Neural crest cell (in vitro differentiated cells): ENCODE results near the gene OR8D2. TPM values are rescaled to one million over a fixed set of nuclear protein-coding genes. Genes with fewer than 3 reads are reported as not detected.

ENCODE experiments used
- DNase-seq: peaks from one replicate; pipeline ENCODE4 v3.0.0; 2021; ENCODE audit warnings: low read depth, mixed read lengths, low spot score
- H3K27ac Mint-ChIP-seq: one replicate; pipeline ENCODE4 v1.8.0; 2021; ENCODE audit warnings: mild to moderate bottlenecking, mixed read lengths; ENCODE audit not compliant: unreplicated experiment
- H3K27me3 Mint-ChIP-seq: 2 replicates; pipeline ENCODE4 v1.8.0; 2021; ENCODE audit warnings: low read depth, mild to moderate bottlenecking, mixed read lengths
- H3K36me3 Mint-ChIP-seq: 2 replicates; pipeline ENCODE4 v1.8.0; 2021; ENCODE audit warnings: low read depth, mild to moderate bottlenecking, mixed read lengths
- H3K4me1 Mint-ChIP-seq: 2 replicates; pipeline ENCODE4 v1.8.0; 2021; ENCODE audit warnings: mixed read lengths
- H3K4me3 Mint-ChIP-seq: one replicate; pipeline ENCODE4 v1.8.0; 2021; ENCODE audit warnings: mild to moderate bottlenecking, mixed read lengths
- H3K9me3 Mint-ChIP-seq: 2 replicates; pipeline ENCODE4 v1.8.0; 2021; ENCODE audit warnings: mixed read lengths
- CTCF ChIP-seq: fragments of 200-600 bp; sonication (generic); conservative IDR thresholded peaks from 2 replicates; pipeline ENCODE4 v1.5.0; 2021; ENCODE audit warnings: antibody characterized with exemption, mild to moderate bottlenecking
- long read RNA-seq: library from polyadenylated mRNA; unstranded; transcript quantifications from one replicate; pipeline ENCODE4 v2.0.0, GENCODE V29; 2020
- total RNA-seq: library from RNA; stranded (reverse); gene quantifications from 2 replicates; pipeline ENCODE4 v1.2.1, GENCODE V29; 2021

OR8D2 gene, protein sequence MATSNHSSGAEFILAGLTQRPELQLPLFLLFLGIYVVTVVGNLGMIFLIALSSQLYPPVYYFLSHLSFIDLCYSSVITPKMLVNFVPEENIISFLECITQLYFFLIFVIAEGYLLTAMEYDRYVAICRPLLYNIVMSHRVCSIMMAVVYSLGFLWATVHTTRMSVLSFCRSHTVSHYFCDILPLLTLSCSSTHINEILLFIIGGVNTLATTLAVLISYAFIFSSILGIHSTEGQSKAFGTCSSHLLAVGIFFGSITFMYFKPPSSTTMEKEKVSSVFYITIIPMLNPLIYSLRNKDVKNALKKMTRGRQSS
- total RNA-seq: not detected in 2 replicates
- long read RNA-seq: 0 reads

DNA sequence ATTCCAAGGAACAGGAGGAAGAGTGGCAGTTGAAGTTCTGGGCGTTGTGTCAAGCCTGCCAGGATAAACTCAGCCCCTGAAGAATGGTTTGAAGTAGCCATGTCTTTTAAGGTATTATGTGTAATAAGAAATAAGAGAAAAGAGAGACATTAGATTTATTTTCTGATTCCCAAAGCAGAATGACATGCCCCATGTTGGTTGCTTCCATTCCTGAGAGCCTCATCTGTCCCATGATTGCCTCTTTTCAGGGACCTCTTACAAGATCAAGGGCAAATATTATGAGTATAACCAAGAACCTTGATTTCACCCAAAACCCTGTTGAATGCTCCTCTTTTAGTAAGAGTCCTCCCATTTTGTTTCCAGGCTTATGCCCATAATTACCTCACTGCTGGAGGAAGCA, at the start of gene OR8D2:
Gene OR8D2 (minus strand): TSS at position 101 of the 400 bp plus-strand sequence. CDS start 0 bp downstream, at position 101.
- TF ChIP-seq CTCF: no peak
- peaks cover 33% of the 10 kb centered on the region for H3K27me3 Mint-ChIP-seq
- no peaks in the 10 kb centered on the region for H3K36me3 Mint-ChIP-seq
- H3K27ac Mint-ChIP-seq: no peak within 1 kb of the TSS
- no peak within 1 kb of the TSS for H3K4me3 Mint-ChIP-seq
- no peak for DNase-seq
- no peaks in the 10 kb centered on the region for H3K4me1 Mint-ChIP-seq
- no peaks in the 10 kb centered on the region for H3K9me3 Mint-ChIP-seq

- Mint-ChIP-seq H3K9me3 (no peaks in the 10 kb centered on the region), H3K27ac (no peak overlapping the region), H3K4me1 (no peaks in the 10 kb centered on the region), H3K4me3 (no peak overlapping the region), H3K36me3 (no peaks in the 10 kb centered on the region), H3K27me3 (peaks cover 28% of the 10 kb centered on the region)
- DNase-seq: no peak
- no peak for TF ChIP-seq CTCF
These were observed 39.6 kb upstream of the OR8D2 start for GRCh38 chr11:124359566-124359965.

DNA sequence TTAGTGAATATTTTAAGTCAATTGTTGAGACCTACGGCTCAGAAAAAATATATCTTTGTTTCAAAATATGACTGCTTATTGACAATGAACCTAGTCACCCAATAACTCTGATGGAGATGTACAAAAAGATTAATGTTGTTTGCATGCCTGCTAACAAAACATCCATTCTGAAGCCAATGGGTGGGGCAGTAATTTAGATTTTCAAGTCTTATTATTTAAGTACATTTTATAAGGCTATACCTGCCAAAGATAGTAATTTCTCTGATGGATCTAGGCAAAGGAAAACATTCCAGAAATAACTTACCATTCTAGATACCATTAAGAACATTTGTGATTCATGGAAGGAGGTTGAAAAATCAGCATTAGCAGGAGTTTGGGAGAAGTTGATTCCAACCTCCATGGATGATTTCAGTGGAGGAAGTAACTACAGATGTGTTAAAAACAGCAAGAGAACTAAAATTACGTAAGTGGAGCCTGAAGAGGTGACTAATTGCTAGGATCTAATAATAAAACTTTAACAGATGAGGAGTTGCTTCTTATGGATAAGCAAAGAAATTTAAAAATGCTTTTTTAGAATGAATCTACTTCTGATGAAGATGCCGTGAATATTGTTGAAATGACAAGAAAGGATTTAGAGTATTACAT, 26.4 kb upstream of the OR8D2 start:
- no peaks in the 10 kb centered on the region for H3K4me1 Mint-ChIP-seq
- no peak for TF ChIP-seq CTCF
- H3K4me3 Mint-ChIP-seq: no peak overlapping the region
- no peak overlapping the region for H3K27ac Mint-ChIP-seq
- H3K27me3 Mint-ChIP-seq: peaks cover 5% of the 10 kb centered on the region
- no peak for DNase-seq
- H3K9me3 Mint-ChIP-seq: peaks cover 3% of the 10 kb centered on the region
- H3K36me3 Mint-ChIP-seq: no peaks in the 10 kb centered on the region

DNA sequence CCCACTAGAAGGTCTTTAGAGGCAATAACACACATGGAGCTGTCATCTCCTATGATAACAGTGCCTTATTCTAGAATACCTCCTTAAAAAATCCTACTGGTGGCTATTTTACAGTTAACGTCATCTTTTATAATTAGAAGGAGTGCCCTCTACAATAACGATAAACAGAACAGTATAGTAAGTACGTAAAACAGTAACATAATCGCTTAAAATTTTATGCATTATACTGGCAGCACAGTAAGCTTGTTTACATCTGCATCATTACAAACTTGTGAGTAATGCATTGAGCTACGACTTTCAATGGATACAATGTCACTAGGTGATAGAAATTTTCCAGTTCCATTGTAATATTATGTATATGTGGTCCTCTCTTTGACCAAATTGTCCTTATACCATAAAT, 24.3 kb upstream of the OR8D2 start:
- peaks cover 2% of the 10 kb centered on the region for H3K27me3 Mint-ChIP-seq
- DNase-seq: no peak
- H3K4me1 Mint-ChIP-seq: no peaks in the 10 kb centered on the region
- no peak overlapping the region for H3K4me3 Mint-ChIP-seq
- no peaks in the 10 kb centered on the region for H3K9me3 Mint-ChIP-seq
- no peaks in the 10 kb centered on the region for H3K36me3 Mint-ChIP-seq
- H3K27ac Mint-ChIP-seq: no peak overlapping the region
- no peak for TF ChIP-seq CTCF

DNA sequence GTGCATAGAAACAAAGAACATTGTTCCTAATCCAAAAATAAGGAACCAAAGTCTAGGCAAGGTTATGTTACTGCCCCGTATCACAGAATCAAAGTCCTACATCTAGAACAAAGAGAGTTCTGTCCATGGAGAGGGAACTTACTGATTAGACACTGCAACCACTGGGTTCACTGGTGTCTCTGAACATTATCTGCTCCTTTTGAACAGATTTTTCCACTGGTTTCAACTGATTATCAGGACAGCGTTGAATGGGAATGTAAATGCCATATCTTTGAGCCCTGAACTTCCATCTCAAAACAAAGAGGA, 20.1 kb upstream of the OR8D2 start:
- no peaks in the 10 kb centered on the region for H3K36me3 Mint-ChIP-seq
- peaks cover 2% of the 10 kb centered on the region for H3K9me3 Mint-ChIP-seq
- no peak overlapping the region for H3K27ac Mint-ChIP-seq
- no peaks in the 10 kb centered on the region for H3K4me1 Mint-ChIP-seq
- no peak for DNase-seq
- no peak for TF ChIP-seq CTCF
- no peak overlapping the region for H3K4me3 Mint-ChIP-seq
- no peaks in the 10 kb centered on the region for H3K27me3 Mint-ChIP-seq
